GM12865 (cell line): ENCODE measurements around the gene TNS3.

Experiments
- DNase-seq: peaks from one replicate; pipeline ENCODE4 v3.0.0; 2010; ENCODE audit warnings: low read depth
- H3K4me3 ChIP-seq: 2 replicates; pipeline ENCODE4 v1.5.1; 2011; ENCODE audit warnings: mild to moderate bottlenecking, low read depth, low read length, control low read depth
- TF ChIP-seq, protein P1 (sequence below): IDR thresholded peaks from 2 replicates; pipeline ENCODE4 v1.5.1; 2011; ENCODE audit warnings: low read length, control low read depth, low read depth, inconsistent platforms; ENCODE audit not compliant: insufficient read depth; ENCODE audit errors: missing control alignments

TNS3 gene

GRCh38 chr7:47474937-47475879 lies 106.7 kb downstream of the TNS3 start:
- DNase-seq, result peak; percentile 75
- H3K4me3 ChIP-seq, result no peak overlapping the region
- TF ChIP-seq, protein P1, sequence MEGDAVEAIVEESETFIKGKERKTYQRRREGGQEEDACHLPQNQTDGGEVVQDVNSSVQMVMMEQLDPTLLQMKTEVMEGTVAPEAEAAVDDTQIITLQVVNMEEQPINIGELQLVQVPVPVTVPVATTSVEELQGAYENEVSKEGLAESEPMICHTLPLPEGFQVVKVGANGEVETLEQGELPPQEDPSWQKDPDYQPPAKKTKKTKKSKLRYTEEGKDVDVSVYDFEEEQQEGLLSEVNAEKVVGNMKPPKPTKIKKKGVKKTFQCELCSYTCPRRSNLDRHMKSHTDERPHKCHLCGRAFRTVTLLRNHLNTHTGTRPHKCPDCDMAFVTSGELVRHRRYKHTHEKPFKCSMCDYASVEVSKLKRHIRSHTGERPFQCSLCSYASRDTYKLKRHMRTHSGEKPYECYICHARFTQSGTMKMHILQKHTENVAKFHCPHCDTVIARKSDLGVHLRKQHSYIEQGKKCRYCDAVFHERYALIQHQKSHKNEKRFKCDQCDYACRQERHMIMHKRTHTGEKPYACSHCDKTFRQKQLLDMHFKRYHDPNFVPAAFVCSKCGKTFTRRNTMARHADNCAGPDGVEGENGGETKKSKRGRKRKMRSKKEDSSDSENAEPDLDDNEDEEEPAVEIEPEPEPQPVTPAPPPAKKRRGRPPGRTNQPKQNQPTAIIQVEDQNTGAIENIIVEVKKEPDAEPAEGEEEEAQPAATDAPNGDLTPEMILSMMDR, result no peak

DNA sequence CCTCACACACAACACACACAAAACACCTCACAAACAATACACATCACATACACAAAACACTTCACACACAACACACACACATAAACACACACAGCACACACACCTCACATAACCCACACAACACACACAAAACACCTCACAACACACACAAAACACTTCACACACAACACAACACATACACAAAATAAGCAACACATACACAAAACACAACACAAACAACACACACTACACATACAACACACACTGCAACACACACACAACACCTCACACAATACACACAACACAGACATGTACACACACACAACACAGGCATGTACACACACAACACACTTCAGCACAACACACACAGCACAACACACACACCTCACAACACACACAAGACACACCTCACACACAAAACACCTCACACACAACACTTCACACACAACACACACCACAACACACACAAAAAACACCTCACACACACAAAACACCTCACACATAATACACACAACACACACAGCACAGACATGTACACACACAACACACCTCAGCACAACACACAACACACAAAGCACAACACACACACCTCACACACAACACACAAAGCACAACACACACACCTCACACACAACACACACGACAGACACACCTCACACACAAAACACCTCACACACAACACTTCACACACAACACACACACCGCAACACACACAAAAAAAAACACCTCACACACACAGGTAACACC lies 107.5 kb downstream of the TNS3 start:
- TF ChIP-seq, protein P1, result no peak
- no peak overlapping the region for H3K4me3 ChIP-seq
- no peak for DNase-seq

DNA sequence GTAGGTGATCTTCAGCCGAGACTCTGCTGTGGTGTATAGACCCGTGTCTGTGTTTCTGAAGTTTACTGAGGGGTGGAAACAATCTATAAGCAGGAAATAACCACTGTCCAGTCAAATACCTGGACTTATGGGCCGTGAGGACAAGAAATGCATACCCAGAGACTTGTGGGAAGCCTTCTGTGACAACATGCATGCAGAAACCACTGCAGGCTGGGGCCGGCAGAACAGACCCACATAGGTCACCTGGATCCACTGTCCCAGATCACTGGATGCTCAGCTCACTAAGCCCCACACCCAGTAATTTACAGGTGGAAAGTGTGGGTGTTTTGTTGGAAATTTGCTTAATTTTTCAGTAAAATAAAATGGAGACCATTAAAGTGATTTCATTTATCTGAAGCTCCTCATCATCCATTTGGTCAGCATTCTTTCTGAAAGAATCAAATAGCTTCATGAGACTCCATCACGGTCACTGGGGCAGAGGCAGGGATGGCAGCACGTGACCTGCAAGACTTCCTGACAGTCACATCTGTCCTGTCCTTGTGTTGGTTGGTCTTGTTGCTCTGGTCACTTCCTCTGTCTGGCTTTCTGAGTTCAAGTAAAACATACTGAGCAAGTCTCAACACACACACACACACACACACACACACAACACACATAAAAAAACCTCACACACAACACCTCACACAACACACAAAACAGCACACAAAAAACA lies 108.3 kb downstream of the TNS3 start:
- TF ChIP-seq, protein P1, result no peak
- peak; percentile 42 for DNase-seq
- H3K4me3 ChIP-seq, result no peak overlapping the region

- TF ChIP-seq, protein P1, result no peak
- no peak overlapping the region for H3K4me3 ChIP-seq
- no peak for DNase-seq
These were observed 109.3 kb downstream of the TNS3 start for GRCh38 chr7:47472444-47473157.

DNA sequence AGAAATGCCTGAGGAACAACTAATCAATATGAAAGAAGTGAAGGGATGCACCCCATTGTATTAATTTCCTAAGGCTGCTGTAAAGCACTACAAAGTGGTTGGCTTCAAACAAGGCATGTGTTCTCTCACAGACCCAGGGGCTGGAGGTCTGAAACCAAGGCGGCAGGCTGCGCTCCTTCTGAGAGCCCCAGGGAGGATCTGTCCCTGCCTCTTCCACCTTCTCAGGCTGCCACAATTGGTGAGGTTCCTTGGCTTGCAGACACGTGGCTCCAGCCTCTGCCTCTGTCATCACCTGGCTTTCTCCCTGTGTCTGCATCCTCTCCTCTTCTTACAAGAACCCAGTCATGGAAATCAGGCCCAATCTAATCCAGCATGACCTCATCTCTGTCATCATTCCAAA lies 110.1 kb downstream of the TNS3 start:
- no peak for DNase-seq
- TF ChIP-seq, protein P1, result no peak
- H3K4me3 ChIP-seq, result no peak overlapping the region

DNA sequence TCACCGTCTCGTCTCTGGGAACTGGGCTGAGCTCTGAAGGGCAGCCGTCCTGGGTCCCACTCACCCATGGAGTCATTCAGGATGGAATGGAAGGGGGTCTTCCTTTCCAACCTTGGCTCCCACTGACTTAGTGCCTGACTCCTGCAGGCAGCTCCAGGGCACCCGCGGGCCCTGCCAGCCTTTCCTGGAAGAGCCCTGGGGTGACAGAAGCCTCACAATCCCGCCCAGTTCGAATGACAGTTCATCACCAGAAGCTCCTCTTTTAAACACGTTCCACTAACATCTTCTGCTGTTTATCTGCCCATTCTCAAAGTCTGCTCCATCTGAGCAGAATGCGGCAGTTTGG lies 110.6 kb downstream of the TNS3 start:
- TF ChIP-seq, protein P1, result no peak
- DNase-seq, result no peak
- H3K4me3 ChIP-seq, result no peak overlapping the region
